NCI-H146 (cell line): ENCODE data around the gene HRCT1.

Experiments used
- DNase-seq: peaks from one replicate; lab custom pipeline; 2025; lab: John Stamatoyannopoulos, UW

HRCT1 gene

DNA sequence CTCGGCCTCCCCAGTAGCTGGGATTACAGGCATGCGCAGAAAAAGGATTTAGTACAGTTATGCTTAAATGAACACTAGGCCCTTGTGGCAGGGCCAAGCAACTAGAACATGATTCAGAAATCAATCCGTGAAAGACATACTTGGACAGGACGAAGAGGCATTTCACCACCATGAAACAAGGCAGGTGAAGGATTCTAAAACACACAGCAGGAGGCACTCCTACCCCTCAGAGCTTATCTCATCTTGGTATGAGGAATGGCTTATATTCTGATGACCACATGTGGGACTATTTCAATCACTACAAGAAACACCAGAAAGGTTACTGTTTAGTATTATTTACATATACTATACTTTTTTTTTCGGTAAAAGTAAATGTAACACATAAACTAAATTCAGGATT lies 36.3 kb downstream of the HRCT1 start:
- DNase-seq, result no peak

DNA sequence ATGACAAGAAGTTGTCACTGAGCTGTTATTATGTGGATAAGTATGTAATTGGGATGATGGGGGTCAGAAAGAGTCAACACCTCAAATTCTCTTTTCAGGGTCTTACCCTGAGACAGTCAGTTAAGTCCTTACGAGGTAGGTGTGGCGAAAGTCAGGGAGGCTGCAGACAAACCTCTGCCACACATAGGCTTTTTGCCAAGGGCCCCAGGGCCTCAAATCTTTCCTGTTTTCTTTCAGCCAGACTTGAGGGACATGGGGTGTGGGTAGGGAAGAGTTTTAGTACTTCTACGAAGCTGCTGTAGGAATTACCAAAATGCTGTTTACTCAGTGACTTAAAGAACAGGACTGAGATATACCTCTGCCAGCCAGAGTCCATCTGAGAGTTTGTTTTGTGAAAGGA lies 38.2 kb downstream of the HRCT1 start:
- no peak for DNase-seq

DNA sequence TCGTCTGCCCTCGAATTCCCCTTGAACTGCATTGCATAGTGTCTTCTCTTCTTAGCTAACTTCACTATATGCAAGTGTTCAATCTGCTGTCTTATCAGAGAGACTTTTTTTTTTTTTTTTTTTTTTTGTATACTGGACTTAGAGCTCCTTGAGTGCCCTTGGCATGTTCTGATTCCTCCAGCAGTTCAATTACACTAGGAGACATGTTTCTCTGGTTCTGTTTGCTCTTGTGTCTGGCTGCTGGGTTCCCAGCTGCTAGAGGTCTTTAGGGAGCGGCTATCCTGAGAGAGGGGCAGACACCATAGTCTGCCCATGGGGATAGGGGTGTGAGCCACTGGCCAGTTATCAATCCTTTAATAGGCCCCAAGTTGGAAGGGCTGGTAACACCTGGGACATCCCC lies 38.8 kb downstream of the HRCT1 start:
- DNase-seq, result no peak

DNA sequence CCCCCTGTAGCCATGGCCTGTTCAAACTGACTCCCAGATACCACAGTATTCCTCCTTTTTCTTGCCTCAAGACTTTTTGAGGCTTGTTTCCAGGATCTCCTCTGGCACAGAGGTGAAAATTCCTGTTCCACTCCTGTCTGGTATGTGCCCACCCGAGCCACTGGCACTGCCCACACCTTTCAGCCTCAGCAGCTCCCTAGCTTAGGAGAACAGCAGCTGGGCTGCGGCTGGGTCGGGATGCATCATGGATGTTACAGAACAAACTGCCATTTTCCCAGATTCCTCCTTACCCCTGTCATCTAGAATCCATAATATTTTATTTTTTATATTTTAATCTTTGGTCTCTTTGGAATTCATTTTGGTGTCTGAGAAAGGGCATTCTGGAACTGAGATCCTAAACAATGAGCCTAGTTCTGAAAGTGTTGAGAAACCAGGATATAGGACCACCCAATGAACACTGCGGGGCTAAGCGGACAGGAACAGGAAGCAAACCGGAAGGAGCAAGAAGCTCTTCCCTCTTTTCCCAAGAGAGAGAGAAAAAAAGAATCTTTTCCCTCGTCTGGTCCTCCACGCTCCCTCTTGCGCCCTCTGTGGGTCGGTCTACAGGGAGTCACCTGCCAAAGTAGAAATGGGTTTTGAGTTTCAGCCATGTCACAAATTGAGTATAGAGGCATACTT lies 39.5 kb downstream of the HRCT1 start:
- peak; percentile 46 for DNase-seq

DNA sequence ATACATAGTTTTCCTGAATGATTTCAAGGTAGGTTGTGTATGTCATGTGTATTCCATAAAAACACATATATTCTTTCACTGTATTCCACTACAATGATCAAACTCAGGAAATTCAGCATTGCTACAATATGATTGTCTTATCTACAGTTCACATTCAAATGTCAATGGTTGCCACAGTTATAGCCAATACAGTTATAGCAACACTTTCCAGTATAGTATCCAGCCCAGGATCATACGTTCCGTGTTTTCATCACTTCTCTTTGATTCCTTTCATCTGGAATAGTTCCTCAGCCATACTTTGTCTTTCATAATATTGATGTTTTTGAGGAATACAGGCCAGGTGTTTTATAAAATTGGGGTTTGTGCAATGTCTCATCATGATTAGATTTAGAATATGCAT lies 42.4 kb downstream of the HRCT1 start:
- DNase-seq, result no peak

DNA sequence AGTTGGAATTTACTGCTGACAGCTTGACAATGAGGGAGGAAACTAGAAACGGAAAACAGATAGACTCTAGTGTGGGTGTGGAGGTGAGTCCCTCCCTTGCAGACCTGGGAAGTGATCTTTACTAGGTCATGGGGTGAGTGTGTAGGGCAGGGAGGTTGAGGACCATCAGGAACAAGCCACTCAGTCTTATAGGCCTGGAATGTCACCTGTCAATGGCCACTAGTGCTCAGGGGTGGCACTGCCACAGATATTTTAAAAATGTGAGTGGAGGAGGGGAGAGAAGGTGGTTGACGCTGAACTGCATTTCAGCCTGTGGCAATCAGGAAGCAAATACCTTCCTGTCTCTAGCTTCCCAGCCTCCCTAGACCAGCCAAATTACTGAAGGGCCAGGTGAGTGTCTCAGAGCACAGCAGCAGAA lies 42.9 kb downstream of the HRCT1 start:
- no peak for DNase-seq

DNA sequence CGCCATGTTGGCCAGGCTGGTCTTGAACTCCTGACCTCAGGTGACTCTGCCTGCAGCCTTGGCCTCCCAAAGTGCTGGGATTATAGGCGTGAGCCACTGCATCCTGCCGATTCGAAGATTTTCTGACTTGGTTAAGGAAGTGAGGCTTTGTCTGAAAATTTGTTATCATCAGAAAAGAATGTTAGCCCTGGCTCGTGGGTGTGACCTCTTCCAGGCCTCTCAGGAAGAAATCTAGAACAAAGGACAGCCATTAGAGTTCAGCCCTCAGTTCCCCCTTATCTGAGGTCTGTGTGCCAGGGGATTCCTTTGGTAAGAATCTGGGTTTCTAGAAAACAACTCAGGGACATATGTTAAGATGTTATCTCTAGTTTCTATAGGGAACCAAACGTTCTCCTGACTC lies 45.7 kb downstream of the HRCT1 start:
- DNase-seq, result no peak

DNA sequence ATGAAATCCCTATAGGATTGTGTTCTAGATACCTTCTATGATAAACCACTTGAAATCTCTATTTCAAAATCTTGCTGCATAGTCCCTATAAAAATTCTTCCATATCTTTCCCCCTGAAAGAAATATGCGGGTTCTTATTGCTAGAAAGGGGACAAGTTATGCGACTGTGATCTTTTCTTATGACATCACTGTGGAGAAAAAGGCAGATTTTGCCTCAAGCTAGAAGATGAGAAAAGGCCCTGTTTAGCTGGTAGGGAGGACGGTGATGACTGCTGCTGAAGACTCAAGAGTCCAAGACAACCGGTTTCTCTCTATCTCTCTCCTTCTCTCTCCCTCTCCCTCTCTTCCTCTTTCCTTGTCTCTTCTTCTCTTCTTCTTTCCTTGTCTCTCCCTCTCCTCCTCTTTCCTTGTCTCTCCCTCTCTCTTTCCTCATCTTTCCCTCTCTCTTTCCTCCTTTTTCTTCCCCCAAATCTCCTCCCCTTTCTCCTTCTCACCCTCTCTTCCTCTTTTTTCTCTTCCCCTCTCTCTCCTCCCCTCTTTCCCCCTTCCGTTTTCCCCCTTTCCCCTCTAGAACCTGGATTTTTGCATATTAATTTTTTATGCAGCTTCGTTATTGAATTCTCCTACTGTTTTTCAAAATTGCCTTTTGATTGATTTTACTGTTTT lies 46.7 kb downstream of the HRCT1 start:
- DNase-seq, result no peak

DNA sequence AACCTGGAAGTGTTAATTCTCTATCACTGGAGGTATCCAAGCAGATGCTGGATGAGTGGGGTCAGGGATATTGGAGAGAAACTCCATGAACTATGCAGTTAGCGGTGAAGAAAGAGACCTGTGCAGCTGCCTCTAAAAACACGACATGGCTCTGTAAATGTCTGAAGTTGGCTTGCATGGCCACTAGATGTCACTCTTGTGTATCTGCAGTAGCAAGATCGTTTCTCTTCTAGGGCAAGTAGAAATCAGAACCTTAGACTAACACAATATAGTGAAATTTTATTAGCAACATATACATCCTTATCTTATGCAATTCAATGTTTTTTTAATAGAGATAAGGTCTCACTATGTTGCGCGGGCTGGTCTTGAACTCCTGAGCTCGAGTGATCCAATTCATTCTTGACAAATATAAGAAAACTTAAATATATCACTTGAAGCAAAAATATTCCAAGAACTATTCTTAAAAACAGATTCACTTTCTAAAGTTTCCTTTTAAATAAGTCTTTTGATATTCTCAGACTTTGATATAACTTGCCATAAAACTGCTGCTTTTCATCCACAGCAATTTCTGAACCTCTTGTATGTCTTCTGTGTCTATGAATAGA lies 49.0 kb downstream of the HRCT1 start:
- peak; percentile 54 for DNase-seq

DNA sequence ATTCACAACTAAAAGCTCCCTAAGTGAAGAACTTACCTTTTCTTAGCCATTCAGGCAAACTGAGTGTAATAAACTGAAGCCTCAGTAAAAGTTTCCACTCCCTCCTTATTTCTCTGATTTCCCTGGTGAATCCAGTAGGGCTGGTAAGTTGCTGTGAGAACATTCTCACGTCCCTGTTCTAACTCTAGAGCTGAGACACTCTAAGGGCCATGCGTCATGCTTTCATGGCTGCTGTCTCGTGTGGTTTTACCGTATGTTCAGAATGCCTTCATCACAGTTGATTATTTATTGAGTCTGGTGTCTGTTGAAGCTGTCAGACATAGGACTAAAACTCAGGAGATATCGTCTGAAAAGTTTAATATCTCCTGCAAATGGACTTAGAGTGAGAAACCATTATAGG lies 50.6 kb downstream of the HRCT1 start:
- no peak for DNase-seq
